ENCODE results near the gene COL15A1. TPM values are rescaled to one million over a fixed set of nuclear protein-coding genes. Genes with fewer than 3 reads are reported as not detected.

The COL15A1 gene
- total RNA-seq, 1 donor from 2014 or later = 15.0 TPM

DNA sequence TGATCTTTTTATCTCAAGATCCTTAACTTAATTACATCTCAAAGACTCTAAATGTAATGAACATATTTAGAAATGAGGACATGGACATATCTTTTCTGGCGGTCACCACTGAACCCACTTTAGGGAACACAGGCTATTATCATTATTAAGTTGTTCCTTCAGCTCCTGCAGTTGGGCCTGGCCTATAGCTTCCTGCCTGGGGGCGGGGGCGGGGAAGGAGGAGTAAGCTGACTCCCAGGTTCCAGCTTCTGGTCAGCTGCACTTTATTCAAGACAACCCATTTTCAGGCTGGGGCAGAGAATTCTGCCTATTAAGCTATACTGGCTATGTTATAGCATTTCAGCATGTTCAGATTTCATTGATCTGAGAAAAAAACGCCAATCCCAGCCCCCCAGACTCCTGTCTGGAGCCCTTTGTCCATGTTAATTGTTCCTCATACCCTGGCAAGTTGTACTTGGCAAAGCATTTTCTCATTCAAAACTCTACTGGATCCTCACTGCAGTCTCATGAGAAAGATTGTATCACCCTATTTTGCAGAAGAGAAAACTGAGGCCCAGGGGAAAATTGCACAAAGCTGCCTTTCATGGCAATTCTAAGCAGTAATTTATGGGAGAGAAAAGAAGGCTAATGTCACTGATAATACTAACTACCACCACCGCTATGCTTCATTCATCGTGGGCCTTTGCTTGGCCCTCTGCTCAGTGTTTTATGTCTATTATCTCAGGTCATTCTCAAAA is 25.1 kb downstream of the COL15A1 start:
- TF ChIP-seq, protein P1, sequence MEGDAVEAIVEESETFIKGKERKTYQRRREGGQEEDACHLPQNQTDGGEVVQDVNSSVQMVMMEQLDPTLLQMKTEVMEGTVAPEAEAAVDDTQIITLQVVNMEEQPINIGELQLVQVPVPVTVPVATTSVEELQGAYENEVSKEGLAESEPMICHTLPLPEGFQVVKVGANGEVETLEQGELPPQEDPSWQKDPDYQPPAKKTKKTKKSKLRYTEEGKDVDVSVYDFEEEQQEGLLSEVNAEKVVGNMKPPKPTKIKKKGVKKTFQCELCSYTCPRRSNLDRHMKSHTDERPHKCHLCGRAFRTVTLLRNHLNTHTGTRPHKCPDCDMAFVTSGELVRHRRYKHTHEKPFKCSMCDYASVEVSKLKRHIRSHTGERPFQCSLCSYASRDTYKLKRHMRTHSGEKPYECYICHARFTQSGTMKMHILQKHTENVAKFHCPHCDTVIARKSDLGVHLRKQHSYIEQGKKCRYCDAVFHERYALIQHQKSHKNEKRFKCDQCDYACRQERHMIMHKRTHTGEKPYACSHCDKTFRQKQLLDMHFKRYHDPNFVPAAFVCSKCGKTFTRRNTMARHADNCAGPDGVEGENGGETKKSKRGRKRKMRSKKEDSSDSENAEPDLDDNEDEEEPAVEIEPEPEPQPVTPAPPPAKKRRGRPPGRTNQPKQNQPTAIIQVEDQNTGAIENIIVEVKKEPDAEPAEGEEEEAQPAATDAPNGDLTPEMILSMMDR (IDR thresholded peaks at IDR 0.05) = no peak
- no peak for TF ChIP-seq POLR2A (IDR thresholded peaks at IDR 0.05)
- no peak for TF ChIP-seq POLR2AphosphoS5 (IDR thresholded peaks at IDR 0.05; ENCODE audit: insufficient read depth in 1 of 2, low read depth in 1 of 2)
- DNase-seq (ENCODE audit: extremely low spot score in 2 of 2) = no peak
- H3K27ac ChIP-seq = no peak overlapping the region
- intact Hi-C loops (cut with DNase I) = no loop called here
- H3K27me3 ChIP-seq = no peaks in the 10 kb centered on the region
- H3K4me1 ChIP-seq = peaks cover 44% of the 10 kb centered on the region
- no peaks in the 10 kb centered on the region for H3K36me3 ChIP-seq
- no peak overlapping the region for H3K4me3 ChIP-seq
- H3K9me3 ChIP-seq = no peaks in the 10 kb centered on the region

DNA sequence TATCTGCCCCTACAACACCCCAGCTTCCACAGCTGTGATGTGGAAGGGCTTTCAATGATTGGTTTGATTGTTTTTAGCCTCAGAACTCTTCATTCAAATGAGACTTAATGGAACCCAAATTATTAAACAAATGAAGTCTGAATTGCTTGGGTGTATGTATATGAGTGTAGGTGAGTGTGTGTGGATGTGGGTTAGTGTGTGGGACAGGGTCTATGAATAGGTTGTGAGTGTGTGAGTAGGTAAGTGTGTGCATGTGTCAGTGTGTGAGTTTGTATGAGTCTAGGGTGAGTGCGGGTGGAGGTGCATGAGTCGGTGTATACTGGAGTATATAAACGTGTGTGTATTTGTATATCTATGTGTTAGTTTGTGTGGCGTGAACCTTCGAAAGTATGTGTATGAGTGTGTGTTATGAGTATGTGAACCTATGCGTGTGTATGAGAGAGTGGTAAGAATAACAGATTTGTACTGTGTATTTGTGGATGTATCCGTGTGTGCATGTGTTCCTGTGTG is 26.9 kb downstream of the COL15A1 start:
- no peak for TF ChIP-seq POLR2AphosphoS5 (IDR thresholded peaks at IDR 0.05; ENCODE audit: insufficient read depth in 1 of 2, low read depth in 1 of 2)
- peak overlapping the region; percentile 78 for H3K27ac ChIP-seq
- H3K4me1 ChIP-seq = peaks cover 43% of the 10 kb centered on the region
- no peaks in the 10 kb centered on the region for H3K9me3 ChIP-seq
- H3K36me3 ChIP-seq = no peaks in the 10 kb centered on the region
- no peak for DNase-seq (ENCODE audit: extremely low spot score in 2 of 2)
- intact Hi-C loops (cut with DNase I) = no loop called here
- no peak overlapping the region for H3K4me3 ChIP-seq
- H3K27me3 ChIP-seq = no peaks in the 10 kb centered on the region

DNA sequence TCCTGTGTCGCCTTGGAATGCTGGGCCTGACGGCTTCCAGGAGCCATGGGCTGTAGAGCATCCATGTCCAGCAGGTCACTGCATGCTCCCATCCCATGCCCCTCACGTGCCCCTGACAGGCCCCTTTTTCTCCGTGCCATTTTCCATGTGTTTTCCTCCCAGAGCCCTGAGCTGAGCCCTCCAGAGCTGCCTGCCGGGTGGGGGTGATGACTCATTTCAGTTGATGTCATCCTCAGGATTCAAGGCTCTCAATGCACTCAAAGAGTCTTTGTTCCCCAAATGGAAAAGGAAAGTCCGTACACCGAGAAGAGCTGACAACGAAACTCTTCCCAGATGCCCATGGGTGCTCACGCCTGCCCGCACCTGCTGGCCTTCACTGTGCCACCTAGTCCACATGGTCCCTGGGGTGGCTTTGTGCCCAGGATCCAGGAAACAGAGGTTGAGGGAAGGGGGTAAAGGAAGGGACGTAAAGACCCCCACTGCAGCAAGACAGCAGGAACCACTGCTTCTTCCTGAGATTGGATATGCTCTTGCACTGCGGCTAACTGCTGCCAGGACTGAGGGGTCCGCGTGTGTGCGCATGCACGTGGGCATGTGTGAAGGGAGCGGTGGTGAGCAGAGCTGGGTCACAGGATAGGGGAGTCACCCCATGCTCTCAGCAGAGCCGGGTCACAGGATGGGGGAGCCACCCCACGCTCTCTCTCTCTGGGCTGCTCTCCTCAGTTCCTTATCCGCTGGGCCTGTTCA is 27.6 kb downstream of the COL15A1 start:
- TF ChIP-seq POLR2A (IDR thresholded peaks at IDR 0.05) (no peak), POLR2AphosphoS5 (IDR thresholded peaks at IDR 0.05; ENCODE audit: insufficient read depth in 1 of 2, low read depth in 1 of 2) (peak in 1 of 2 donors; percentile 19)
- DNase-seq (ENCODE audit: extremely low spot score in 2 of 2) = peak in 1 of 2 donors; percentile 85
- intact Hi-C loops (cut with DNase I) = no loop called here
- no peaks in the 10 kb centered on the region for H3K36me3 ChIP-seq
- no peaks in the 10 kb centered on the region for H3K27me3 ChIP-seq
- peak overlapping the region; percentile 78 for H3K27ac ChIP-seq
- no peaks in the 10 kb centered on the region for H3K9me3 ChIP-seq
- peaks cover 40% of the 10 kb centered on the region for H3K4me1 ChIP-seq
- no peak overlapping the region for H3K4me3 ChIP-seq

DNA sequence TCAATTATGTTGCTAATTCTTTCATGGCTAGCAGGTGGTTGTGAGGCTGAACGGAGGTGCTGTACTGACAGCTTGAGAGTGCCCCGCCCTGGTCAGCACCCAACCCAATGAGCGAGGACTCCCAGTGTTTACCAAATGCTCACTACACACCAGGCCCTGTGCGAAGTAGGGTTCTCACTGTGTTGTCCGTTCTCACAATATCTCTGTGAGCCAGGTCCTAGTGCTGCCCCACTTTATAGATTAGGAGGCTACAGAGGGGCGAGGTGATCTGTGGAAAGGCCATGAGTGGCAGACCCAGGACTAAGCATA is 28.2 kb downstream of the COL15A1 start:
- Histone ChIP-seq H3K9me3 (no peaks in the 10 kb centered on the region), H3K36me3 (no peaks in the 10 kb centered on the region), H3K27ac (peak overlapping the region; percentile 78), H3K27me3 (no peaks in the 10 kb centered on the region), H3K4me1 (peaks cover 40% of the 10 kb centered on the region), H3K4me3 (no peak overlapping the region)
- no peak for DNase-seq (ENCODE audit: extremely low spot score in 2 of 2)
- intact Hi-C loops (cut with DNase I) = no loop called here
- TF ChIP-seq, protein P1 (IDR thresholded peaks at IDR 0.05) = no peak
- TF ChIP-seq POLR2AphosphoS5 (IDR thresholded peaks at IDR 0.05; ENCODE audit: insufficient read depth in 1 of 2, low read depth in 1 of 2) (no peak), POLR2A (IDR thresholded peaks at IDR 0.05) (no peak)

DNA sequence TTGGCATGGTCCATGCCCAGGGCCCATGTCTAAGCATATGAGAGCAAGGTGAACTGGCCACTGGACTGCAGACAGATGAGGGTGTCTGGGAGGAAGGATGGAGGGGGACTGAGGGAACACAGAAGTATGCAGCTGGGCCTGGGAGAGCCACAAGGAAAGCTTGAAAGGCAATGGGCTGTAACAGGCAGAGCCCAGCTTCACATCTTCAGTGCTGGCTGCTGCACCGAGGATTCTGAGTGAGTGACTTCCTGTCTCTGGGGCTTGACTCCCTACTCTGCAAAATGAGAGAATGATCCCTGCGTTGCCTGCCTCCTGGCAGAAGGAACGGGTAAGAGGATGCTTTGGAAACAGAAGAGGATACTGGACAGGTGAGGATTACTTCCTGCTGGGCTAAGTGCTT is 29.0 kb downstream of the COL15A1 start:
- intact Hi-C loops (cut with DNase I) = no loop called here
- Histone ChIP-seq H3K4me1 (peaks cover 40% of the 10 kb centered on the region), H3K36me3 (no peaks in the 10 kb centered on the region), H3K4me3 (no peak overlapping the region), H3K27me3 (no peaks in the 10 kb centered on the region), H3K27ac (peak overlapping the region; percentile 34), H3K9me3 (no peaks in the 10 kb centered on the region)
- no peak for DNase-seq (ENCODE audit: extremely low spot score in 2 of 2)
- TF ChIP-seq, protein P1 (IDR thresholded peaks at IDR 0.05) = no peak
- TF ChIP-seq POLR2AphosphoS5 (IDR thresholded peaks at IDR 0.05; ENCODE audit: insufficient read depth in 1 of 2, low read depth in 1 of 2) (no peak), POLR2A (IDR thresholded peaks at IDR 0.05) (no peak)

DNA sequence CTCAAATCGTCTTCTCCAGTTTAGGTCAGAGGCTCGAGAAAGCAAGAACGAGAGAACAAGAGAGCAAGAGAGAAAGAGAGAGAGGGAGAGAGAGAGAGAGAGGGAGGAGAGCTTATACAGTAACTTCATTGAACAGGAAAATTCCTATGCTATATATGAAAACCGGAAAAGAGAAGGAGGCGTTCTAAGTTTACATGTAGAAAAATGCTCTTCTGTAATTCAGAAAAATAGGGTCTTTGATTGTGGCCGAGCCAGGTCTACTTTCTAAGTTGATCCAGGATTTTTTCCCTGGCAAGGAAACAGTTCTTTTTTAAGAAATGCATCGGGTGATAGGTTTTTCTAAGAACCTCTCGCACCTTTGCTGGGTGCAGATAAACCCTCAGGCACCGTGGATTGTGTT is 29.5 kb downstream of the COL15A1 start:
- TF ChIP-seq, protein P1 (IDR thresholded peaks at IDR 0.05) = no peak
- TF ChIP-seq POLR2AphosphoS5 (IDR thresholded peaks at IDR 0.05; ENCODE audit: insufficient read depth in 1 of 2, low read depth in 1 of 2) (no peak), POLR2A (IDR thresholded peaks at IDR 0.05) (no peak)
- DNase-seq (ENCODE audit: extremely low spot score in 2 of 2) = no peak
- intact Hi-C loops (cut with DNase I) = no loop called here
- Histone ChIP-seq H3K9me3 (no peaks in the 10 kb centered on the region), H3K36me3 (no peaks in the 10 kb centered on the region), H3K27me3 (no peaks in the 10 kb centered on the region), H3K27ac (peak overlapping the region; percentile 57), H3K4me1 (peaks cover 40% of the 10 kb centered on the region), H3K4me3 (no peak overlapping the region)
